IMR-90 (cell line): Measurements from ENCODE around the gene DNAH17. TPM values are rescaled to one million over a fixed set of nuclear protein-coding genes. Genes with fewer than 3 reads are reported as not detected.
A peak's percentile ranks its signal among the peaks of the same experiment; 100 is the strongest.

ENCODE experiments used
- ATAC-seq: fragments of 200-7000 bp; cut with Tn5 transposase; 2 replicates; pipeline ENCODE4 v1.9.1; 2020; ENCODE audit warnings: low read depth, mild to moderate bottlenecking, moderate library complexity
- BruUV-seq: library from RNA; stranded (reverse); fragments of 400-500 nt; replicated peaks from 2 replicates; lab custom pipeline; 2021; lab: Mats Ljungman, UMichigan
- CTCF ChIA-PET: fragments of 300-600 bp; formaldehyde crosslinking; extraction: SDS; loops from one replicate; lab custom pipeline; 2021; ENCODE audit warnings: antibody characterized with exemption; lab: Yijun Ruan, JAX
- POLR2A ChIA-PET: fragments of 300-600 bp; sonication (Branson Sonifier 250); formaldehyde crosslinking; loops from one replicate; lab custom pipeline; 2022; ENCODE audit warnings: antibody characterized with exemption; ENCODE audit not compliant: unreplicated experiment; lab: Charles Lee
- DNase-seq: peaks from one replicate; pipeline ENCODE4 v3.0.0; 2013
- H2AFZ ChIP-seq: replicated peaks from 2 replicates; pipeline ENCODE3; 2013; ENCODE audit warnings: low read length, mild to moderate bottlenecking; ENCODE audit not compliant: poor library complexity
- H2AK5ac ChIP-seq: 2 replicates; pipeline ENCODE4 v1.6.1; 2013; ENCODE audit warnings: low read depth, low read length, inconsistent platforms
- H2AK9ac ChIP-seq: replicated peaks from 2 replicates; pipeline ENCODE3; 2013; ENCODE audit warnings: mild to moderate bottlenecking, low read depth, low read length, moderate library complexity; ENCODE audit not compliant: poor library complexity
- H2BK120ac ChIP-seq: 2 replicates; pipeline ENCODE4 v1.6.1; 2013; ENCODE audit warnings: low read depth, low read length, inconsistent platforms
- H2BK15ac ChIP-seq: 3 replicates; pipeline ENCODE4 v1.6.1; 2013; ENCODE audit warnings: low read depth, low read length, inconsistent platforms
- H2BK20ac ChIP-seq: 2 replicates; pipeline ENCODE4 v1.6.1; 2013; ENCODE audit warnings: low read depth, mild to moderate bottlenecking, inconsistent platforms, low read length, moderate library complexity
- H2BK5ac ChIP-seq: 2 replicates; pipeline ENCODE4 v1.6.1; 2013; ENCODE audit warnings: mild to moderate bottlenecking, low read depth, low read length, inconsistent platforms; ENCODE audit not compliant: poor library complexity, severe bottlenecking
- H3K14ac ChIP-seq: replicated peaks from 2 replicates; pipeline ENCODE4 v1.6.1; 2013; ENCODE audit warnings: low read depth, low read length, inconsistent platforms
- H3K18ac ChIP-seq: 2 replicates; pipeline ENCODE4 v1.6.1; 2013; ENCODE audit warnings: low read depth, low read length, control low read depth
- H3K23ac ChIP-seq: 2 replicates; pipeline ENCODE4 v1.6.1; 2013; ENCODE audit warnings: low read depth, low read length, inconsistent platforms
- H3K27ac ChIP-seq: 2 replicates; pipeline ENCODE4 v1.5.1; 2013; ENCODE audit warnings: mild to moderate bottlenecking, control low read depth, low read length; ENCODE audit not compliant: insufficient read depth
- H3K27me3 ChIP-seq: 2 replicates; pipeline ENCODE4 v1.6.1; 2013; ENCODE audit warnings: low read length; ENCODE audit not compliant: control insufficient read depth, insufficient read depth
- H3K36me3 ChIP-seq: 2 replicates; pipeline ENCODE4 v1.6.1; 2013; ENCODE audit warnings: low read length, mixed read lengths; ENCODE audit not compliant: control insufficient read depth, insufficient read depth
- H3K4ac ChIP-seq: 2 replicates; pipeline ENCODE4 v1.6.1; 2013; ENCODE audit warnings: low read depth, low read length, inconsistent platforms
- H3K4me1 ChIP-seq: 2 replicates; pipeline ENCODE4 v1.6.1; 2013; ENCODE audit warnings: low read length, mixed read lengths; ENCODE audit not compliant: control insufficient read depth, insufficient read depth
- H3K4me2 ChIP-seq: 2 replicates; pipeline ENCODE4 v1.6.1; 2013; ENCODE audit warnings: low read depth, mild to moderate bottlenecking, control low read depth, low read length, moderate library complexity
- H3K4me3 ChIP-seq: 2 replicates; pipeline ENCODE4 v1.5.1; 2013; ENCODE audit warnings: low read depth, mild to moderate bottlenecking, control low read depth, low read length, moderate library complexity; ENCODE audit not compliant: insufficient read depth
- H3K56ac ChIP-seq: 2 replicates; pipeline ENCODE4 v1.6.1; 2013; ENCODE audit warnings: low read length, inconsistent platforms; ENCODE audit not compliant: insufficient read depth; ENCODE audit errors: extremely low read depth
- H3K79me1 ChIP-seq, 2 experiments: 2 replicates each; pipeline ENCODE4 v1.6.1; 2013; ENCODE audit warnings: low read length in 2 of 2, inconsistent platforms in 1 of 2, low read depth in 1 of 2
- H3K9ac ChIP-seq: 2 replicates; pipeline ENCODE4 v1.6.1; 2013; ENCODE audit warnings: low read depth, low read length, control low read depth
- H3K9me1 ChIP-seq: 2 replicates; pipeline ENCODE4 v1.6.1; 2013; ENCODE audit warnings: low read length, inconsistent platforms; ENCODE audit not compliant: insufficient read depth
- H3K9me3 ChIP-seq: 2 replicates; pipeline ENCODE4 v1.6.1; 2013; ENCODE audit warnings: low read length; ENCODE audit not compliant: control insufficient read depth, insufficient read depth
- H4K20me1 ChIP-seq: 2 replicates; pipeline ENCODE4 v1.6.1; 2013; ENCODE audit warnings: low read length, inconsistent platforms; ENCODE audit not compliant: insufficient read depth
- H4K5ac ChIP-seq: 2 replicates; pipeline ENCODE4 v1.6.1; 2013; ENCODE audit warnings: mild to moderate bottlenecking, low read depth, low read length, control low read depth
- H4K8ac ChIP-seq, 2 experiments: 2 replicates each; pipeline ENCODE4 v1.6.1; 2013; ENCODE audit warnings: low read depth in 2 of 2, low read length in 2 of 2, control low read depth in 1 of 2, inconsistent platforms in 1 of 2
- H4K91ac ChIP-seq: 2 replicates; pipeline ENCODE4 v1.6.1; 2013; ENCODE audit warnings: low read depth, low read length, inconsistent platforms; ENCODE audit not compliant: insufficient read depth
- MXI1 ChIP-seq: IDR thresholded peaks from 2 replicates; pipeline ENCODE4 v1.6.1; 2012; ENCODE audit warnings: low read depth, mild to moderate bottlenecking, low read length, moderate library complexity, borderline replicate concordance
- WGBS, 2 experiments: methylation state at CpG; one replicate each; pipeline versions ENCODE4 v1.1.5 to v1.1.7; 2013; ENCODE audit warnings: missing lambda C conversion rate in 2 of 2; ENCODE audit not compliant: insufficient read length in 1 of 2; ENCODE audit errors: extremely low coverage in 2 of 2; 5-methylcytosine and 5-hydroxymethylcytosine counted together
- dilution Hi-C: fragments of 300-500 bp; cut with HindIII; formaldehyde crosslinking; loops from one replicate; pipeline ENCODE4 v1.14.3; 2018; ENCODE audit warnings: low sequenced_read_pairs; ENCODE audit not compliant: unreplicated experiment
- in situ Hi-C: fragments of 300-500 bp; cut with MboI; formaldehyde crosslinking; loops from 3 replicates; pipeline ENCODE4 v1.14.3; 2019; ENCODE audit warnings: low sequenced_read_pairs, inconsistent platforms, mixed read lengths
- intact Hi-C: fragments of 100-400 bp; cut with micrococcal nuclease; formaldehyde crosslinking; loops from 2 replicates; pipeline ENCODE4 v1.10.0; 2022
- polyA plus RNA-seq, 3 experiments: library from polyadenylated mRNA; depleted of rRNA; stranded (reverse); fragments of >200 nt; gene quantifications; 2 replicates each; pipeline ENCODE4 v1.2.3, GENCODE V29; 2012; ENCODE audit warnings: low replicate concordance in 1 of 3
- total RNA-seq: library from RNA; depleted of rRNA; stranded (reverse); fragments of >200 nt; gene quantifications from 2 replicates; pipeline ENCODE4 v1.2.3, GENCODE V29; 2012
- TF ChIP-seq, protein P1 (sequence below): fragments of 150-350 bp; IDR thresholded peaks from 2 replicates; pipeline ENCODE4 v1.6.1; 2017; ENCODE audit warnings: mild to moderate bottlenecking, antibody characterized with exemption, low read length, low read depth

Gene DNAH17
- total and polyA plus RNA-seq, 2 of the 4 experiments (the other 2 are of a cell fraction) = not detected

DNA sequence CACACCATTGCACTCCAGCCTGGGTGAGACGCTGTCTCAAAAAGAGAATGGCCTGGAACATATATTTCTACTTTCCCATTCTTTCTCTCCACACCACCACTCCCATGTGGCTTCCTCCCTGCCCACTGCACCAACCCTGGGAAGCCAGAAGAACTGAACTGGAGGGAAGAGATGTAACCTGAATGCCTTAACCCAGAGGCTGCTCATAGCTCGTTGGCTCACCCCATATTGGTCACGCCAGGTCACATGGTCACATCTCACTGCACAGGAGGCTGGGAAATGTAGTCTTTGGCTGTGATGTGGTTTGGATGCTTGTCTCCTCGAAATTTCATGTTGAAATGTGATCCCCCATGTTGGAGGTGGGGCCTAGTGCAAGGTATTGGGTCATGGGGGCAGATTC is 5.9 kb upstream of the DNAH17 start:
- POLR2A ChIA-PET = no interaction called here
- no peak overlapping the region for H3K14ac ChIP-seq
- peak overlapping the region; percentile 21 for H2AFZ ChIP-seq
- H3K36me3 ChIP-seq = no peaks in the 10 kb centered on the region
- H3K9ac ChIP-seq = no peak overlapping the region
- TF ChIP-seq, protein P1, sequence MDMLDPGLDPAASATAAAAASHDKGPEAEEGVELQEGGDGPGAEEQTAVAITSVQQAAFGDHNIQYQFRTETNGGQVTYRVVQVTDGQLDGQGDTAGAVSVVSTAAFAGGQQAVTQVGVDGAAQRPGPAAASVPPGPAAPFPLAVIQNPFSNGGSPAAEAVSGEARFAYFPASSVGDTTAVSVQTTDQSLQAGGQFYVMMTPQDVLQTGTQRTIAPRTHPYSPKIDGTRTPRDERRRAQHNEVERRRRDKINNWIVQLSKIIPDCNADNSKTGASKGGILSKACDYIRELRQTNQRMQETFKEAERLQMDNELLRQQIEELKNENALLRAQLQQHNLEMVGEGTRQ = peak; percentile 77
- TF ChIP-seq MXI1 = no peak
- no peak overlapping the region for H2BK15ac ChIP-seq
- no peak overlapping the region for H3K4me2 ChIP-seq
- no peaks in the 10 kb centered on the region for H4K20me1 ChIP-seq
- H2BK20ac ChIP-seq = no peak overlapping the region
- ATAC-seq (peak; percentile 56; the same call in 1 of the 2 replicates), DNase-seq (no peak)
- H3K9me3 ChIP-seq = no peaks in the 10 kb centered on the region
- H3K4me1 ChIP-seq = no peaks in the 10 kb centered on the region
- no peak overlapping the region for H4K5ac ChIP-seq
- BruUV-seq = no TSS peak
- H3K27ac ChIP-seq = no peak overlapping the region
- H3K18ac ChIP-seq = no peak overlapping the region
- CTCF ChIA-PET = no interaction called here
- 0 out of 2 replicates have a peak, but pooled peaks cover 3% of the 10 kb centered on the region for H3K9me1 ChIP-seq
- intact Hi-C loops = no loop called here
- H3K56ac ChIP-seq = no peak overlapping the region
- H2AK9ac ChIP-seq = no peak overlapping the region
- H3K23ac ChIP-seq = no peak overlapping the region
- no peak overlapping the region for H3K4me3 ChIP-seq
- H3K27me3 ChIP-seq = peaks cover 26% of the 10 kb centered on the region
- H3K79me1 ChIP-seq = no peaks in the 10 kb centered on the region
- no peak overlapping the region for H4K91ac ChIP-seq
- no peak overlapping the region for H2AK5ac ChIP-seq
- no CpG with 5 or more reads among the region's 4 CpGs for WGBS, 2 experiments
- no peak overlapping the region for H2BK5ac ChIP-seq
- dilution Hi-C loops = no loop called here
- in situ Hi-C loops = no loop called here
- H3K4ac ChIP-seq = no peak overlapping the region
- no peak overlapping the region for H4K8ac ChIP-seq
- no peak overlapping the region for H2BK120ac ChIP-seq
